HG03108 (cell line): ENCODE results near the gene OASL.

Source experiments
- ATAC-seq: cut with Tn5 transposase; IDR thresholded peaks from one replicate; pipeline ENCODE4 v1.9.1; 2021; ENCODE audit warnings: moderate library complexity; ENCODE audit not compliant: unreplicated experiment

Gene OASL

GRCh38 chr12:120992989-120993388 lies 46.1 kb downstream of the OASL start:
- ATAC-seq: no peak

GRCh38 chr12:120991965-120992364 lies 47.1 kb downstream of the OASL start:
- ATAC-seq: no peak

GRCh38 chr12:120990487-120991055 lies 48.5 kb downstream of the OASL start:
- ATAC-seq: no peak

GRCh38 chr12:120989687-120990086 lies 49.4 kb downstream of the OASL start:
- ATAC-seq: no peak

GRCh38 chr12:120988658-120989057 lies 50.4 kb downstream of the OASL start:
- ATAC-seq: no peak

GRCh38 chr12:120988234-120988633 lies 50.8 kb downstream of the OASL start:
- ATAC-seq: no peak

GRCh38 chr12:120984351-120984898 lies 54.6 kb downstream of the OASL start:
- ATAC-seq: no peak

GRCh38 chr12:120983759-120984158 lies 55.3 kb downstream of the OASL start:
- ATAC-seq: no peak

- no peak for ATAC-seq
These were observed 56.4 kb downstream of the OASL start for GRCh38 chr12:120982659-120983058.

GRCh38 chr12:120981407-120981941 lies 57.6 kb downstream of the OASL start:
- no peak for ATAC-seq

GRCh38 chr12:120980800-120981368 lies 58.2 kb downstream of the OASL start:
- no peak for ATAC-seq

GRCh38 chr12:120979862-120980696 lies 59.0 kb downstream of the OASL start:
- no peak for ATAC-seq

- ATAC-seq: no peak
These were observed 59.7 kb downstream of the OASL start for GRCh38 chr12:120979220-120979861.

- no peak for ATAC-seq
These were observed 60.5 kb downstream of the OASL start, which contains the start of gene HNF1A for GRCh38 chr12:120978296-120979219. Gene HNF1A, plus strand, starts transcription at chr12:120978543. Its CDS starts 226 bp downstream, at chr12:120978769.

GRCh38 chr12:120977531-120978295 lies 61.3 kb downstream of the OASL start:
- ATAC-seq: no peak

GRCh38 chr12:120972870-120973543 lies 66.0 kb downstream of the OASL start:
- ATAC-seq: no peak

- peak; percentile 47 for ATAC-seq
These were observed 67.5 kb downstream of the OASL start for GRCh38 chr12:120971299-120972180.

- ATAC-seq: no peak
These were observed 68.7 kb downstream of the OASL start for GRCh38 chr12:120970310-120970709.
